Muscle of arm (tissue), 12 donors: ENCODE measurements around the gene NEDD4L. TPM values are rescaled to one million over a fixed set of nuclear protein-coding genes. Genes with fewer than 3 reads are reported as not detected.
"Not testable (repeated sequence)": the region's sequence is repeated elsewhere in the genome, so short reads cannot be mapped to it uniquely, and the experiment has no call there.

ENCODE experiments used
- DNase-seq: peaks from one replicate; pipeline ENCODE4 v3.0.0-alpha.2; 2013
- polyA plus RNA-seq, 12 donors: library from polyadenylated mRNA; unstranded; fragments of 120-200 nt; gene quantifications; one replicate each; pipeline ENCODE4 v1.2.1, GENCODE V29; 2013; ENCODE audit not compliant: insufficient read length in 12 of 12

The NEDD4L gene
- polyA plus RNA-seq, 12 donors: 32.9 to 61.7 (median 43.5) TPM; not detected in 1

- no peak for DNase-seq
Observed at GRCh38 chr18:58370038-58370580, 326.1 kb downstream of the NEDD4L start.

DNA sequence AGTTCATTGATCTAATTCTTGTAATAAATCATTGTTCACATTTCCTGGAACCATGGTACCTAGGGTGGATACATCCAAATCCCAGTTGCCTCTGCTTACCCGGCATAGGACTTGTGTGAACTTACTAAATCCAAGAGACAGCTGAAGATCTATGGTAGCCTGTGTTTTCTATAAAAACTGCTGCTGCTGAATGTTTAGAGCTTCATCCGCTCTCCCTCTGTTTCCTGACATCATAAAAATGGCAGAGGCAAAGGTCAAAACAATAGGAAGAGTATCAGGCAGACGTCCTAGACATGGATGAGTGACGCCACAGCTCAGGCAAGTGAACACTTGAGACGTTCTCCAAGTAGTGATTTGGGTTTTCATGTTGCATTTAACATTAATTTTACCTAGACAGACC is 326.6 kb downstream of the NEDD4L start:
- no peak for DNase-seq

DNA sequence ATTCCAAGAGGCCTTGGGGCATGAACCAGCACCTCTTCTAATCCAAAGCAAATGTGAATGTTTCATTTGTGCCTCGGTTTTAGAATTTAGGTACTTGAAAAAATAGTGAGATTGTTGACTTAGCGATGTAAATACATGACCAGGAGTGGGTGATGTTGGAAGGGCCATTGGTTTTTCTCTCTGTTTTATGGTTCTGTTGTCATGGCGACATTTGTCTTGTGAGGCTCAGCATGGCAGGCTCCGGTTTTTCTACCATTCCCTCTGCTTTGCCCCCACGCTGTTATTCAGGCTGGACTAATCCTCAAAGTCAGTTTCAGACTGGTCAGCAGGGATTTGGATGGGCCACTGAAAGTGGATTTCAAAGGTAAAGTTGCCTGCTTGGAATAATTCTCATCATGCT is 329.5 kb downstream of the NEDD4L start:
- DNase-seq: no peak

DNA sequence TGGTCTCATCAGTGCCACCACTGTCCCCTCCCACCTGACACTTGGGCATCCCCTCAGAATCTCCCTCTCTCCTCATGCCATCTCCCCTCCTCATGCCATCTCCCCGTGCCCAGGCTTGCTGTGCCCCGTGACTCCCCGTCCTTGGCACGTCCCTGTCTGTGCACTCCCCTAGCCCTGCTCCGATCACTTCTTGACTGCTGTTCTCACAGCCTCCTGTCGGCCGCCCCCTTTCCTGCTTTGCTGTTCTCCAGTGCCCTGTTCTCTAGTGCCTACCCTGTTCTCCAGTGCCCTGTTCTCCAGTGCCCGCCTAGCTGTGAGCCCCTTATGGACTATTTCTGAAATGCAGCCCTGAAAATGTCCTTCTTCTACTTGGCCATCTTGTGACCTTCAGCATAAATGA is 331.0 kb downstream of the NEDD4L start:
- DNase-seq: no peak

DNA sequence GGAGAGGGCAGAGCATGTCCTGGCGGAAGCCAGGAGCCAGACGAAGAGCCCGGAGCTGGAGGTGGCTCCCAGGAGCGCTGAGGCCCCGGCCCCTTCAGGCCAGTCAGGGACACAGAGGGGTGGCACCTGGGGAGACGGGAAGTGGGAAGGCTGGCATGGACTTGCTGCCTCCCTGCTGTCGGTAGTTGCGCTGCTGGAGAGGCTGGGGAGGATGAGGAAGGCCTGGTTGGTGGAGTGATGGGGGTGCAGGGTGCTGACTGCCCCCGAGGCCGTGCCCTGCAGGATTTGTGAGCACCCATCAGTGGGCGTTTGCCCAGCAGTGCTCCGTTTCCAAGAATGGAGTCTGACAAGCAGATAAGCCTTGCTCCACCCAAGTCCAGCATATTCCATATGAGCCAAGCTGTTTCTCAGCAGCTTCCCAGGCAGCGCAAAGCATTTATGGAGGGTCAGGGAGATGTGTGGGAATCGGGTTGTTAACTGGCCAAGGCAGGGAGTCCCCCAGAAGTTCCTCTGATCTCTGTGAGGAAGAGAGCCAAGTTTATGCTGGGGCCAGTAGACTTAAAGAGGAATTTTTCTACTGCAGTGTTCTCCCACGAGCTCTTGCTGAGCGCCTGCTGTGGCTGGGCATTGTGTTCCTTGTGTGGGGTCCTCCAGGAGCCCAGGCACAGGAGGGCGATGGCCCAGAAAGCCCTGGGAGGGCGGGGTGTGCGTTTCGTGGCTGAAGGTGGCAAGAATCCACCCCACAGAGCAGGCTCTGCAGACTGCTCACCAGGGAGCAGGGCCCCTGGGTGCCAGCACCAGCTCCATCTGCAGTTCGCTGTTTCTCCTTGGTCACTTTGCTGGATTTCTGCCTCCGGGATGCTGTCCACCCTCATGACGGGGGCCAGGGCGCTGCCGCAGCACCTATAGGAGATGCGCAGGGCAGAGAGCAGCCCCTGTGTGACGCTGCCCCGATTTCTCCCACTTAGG is 334.7 kb downstream of the NEDD4L start:
- peak; percentile 22 for DNase-seq

DNA sequence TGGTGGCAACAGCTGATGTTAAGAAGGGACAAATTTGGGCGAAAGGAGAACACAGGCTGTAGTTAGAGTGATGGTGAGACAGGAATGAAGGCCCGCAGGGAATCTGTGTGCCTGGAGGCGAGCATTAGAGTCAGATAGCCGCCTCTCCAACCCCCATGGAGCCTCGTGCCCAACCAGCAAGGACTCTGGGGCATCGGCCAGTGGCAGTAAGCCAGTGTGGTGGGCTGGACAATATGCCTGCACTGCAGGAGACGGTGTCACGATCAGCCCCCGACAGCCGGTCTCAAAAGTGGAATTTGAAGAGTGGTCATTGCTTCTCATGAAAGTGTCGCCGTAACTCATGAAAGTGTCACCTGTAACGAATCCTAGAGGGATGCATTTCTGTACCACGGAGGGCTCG is 335.4 kb downstream of the NEDD4L start:
- DNase-seq: no peak

- DNase-seq: not testable (repeated sequence)
Observed at GRCh38 chr18:58380113-58380512, 336.1 kb downstream of the NEDD4L start.

- DNase-seq: no peak
Observed at GRCh38 chr18:58381676-58382411, 337.8 kb downstream of the NEDD4L start.

DNA sequence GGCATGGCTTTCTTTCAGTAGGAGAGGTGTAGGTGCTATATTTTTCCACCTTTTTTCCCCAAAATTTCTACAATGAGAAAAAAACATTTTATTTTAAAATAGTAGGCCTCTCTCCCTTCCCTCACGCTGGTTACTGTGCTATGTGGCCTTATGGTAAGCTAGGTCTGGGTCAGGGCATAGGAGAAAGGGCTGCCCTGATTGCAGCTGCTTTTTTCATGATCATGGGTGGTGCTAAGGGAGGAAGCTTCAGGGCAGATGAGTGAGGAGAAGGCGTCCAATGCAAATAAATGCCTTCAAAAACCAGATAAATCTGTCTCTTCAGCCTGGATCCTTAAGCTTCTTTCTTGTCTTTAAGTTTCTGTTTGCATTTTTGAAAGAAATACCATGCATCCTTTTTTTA is 338.4 kb downstream of the NEDD4L start:
- DNase-seq: no peak

DNA sequence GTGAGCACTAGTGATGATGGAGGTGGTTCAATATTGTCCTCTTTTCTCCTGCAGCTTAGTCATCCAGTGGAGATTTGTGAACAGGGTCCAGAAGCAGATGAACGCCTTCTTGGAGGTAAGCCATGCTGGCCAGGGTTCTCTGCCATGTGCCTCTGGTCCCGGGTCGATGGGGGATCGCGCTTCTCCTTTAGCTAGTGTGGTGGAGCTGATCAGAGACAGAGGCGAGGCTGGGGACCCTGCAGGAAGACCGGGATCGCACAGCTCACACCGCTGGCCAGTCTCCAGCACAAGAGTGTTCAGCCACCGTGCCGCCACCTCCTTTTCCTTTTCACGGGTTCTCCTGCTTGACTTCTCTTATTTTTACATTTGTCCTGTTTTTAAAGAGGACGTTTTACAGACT is 341.4 kb downstream of the NEDD4L start:
- DNase-seq: no peak

DNA sequence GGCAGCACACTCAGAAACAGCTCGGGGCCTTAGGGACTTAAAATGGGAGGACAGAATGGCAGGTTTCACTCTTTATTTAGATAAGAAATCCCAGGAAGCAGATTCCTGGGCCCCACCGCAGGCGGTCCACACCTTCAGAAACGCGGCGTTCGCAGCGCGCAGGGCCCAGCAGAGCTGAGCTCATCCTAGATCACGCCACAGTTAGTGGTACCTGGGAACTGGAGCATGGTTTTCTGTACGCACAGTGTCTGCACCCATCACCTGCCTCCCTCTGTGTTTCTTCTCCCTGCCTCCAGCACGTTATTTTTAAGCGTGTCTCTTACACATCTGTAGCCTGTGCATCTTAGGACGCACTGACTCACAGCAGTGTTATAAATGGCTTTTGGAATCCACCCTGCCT is 342.8 kb downstream of the NEDD4L start:
- no peak for DNase-seq

DNA sequence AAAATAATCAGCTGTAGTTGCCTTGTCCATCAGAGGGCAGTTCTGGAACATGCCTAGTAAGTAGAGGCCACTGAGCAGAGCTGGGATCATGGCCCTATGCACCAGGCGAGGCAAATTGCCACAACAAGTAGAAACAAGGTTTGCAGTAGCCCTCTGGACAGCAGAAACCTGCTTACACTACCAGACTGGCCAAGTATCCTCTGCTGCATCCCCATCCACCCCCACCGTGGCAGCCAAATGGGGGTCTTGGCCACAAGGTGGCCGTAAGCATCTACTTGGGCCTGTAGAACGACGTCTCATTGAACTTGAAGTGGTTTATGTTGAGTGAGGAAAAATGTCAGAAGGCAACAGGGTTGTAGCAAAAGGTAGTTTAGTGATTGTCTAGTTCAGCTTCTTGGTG is 343.7 kb downstream of the NEDD4L start:
- no peak for DNase-seq

DNA sequence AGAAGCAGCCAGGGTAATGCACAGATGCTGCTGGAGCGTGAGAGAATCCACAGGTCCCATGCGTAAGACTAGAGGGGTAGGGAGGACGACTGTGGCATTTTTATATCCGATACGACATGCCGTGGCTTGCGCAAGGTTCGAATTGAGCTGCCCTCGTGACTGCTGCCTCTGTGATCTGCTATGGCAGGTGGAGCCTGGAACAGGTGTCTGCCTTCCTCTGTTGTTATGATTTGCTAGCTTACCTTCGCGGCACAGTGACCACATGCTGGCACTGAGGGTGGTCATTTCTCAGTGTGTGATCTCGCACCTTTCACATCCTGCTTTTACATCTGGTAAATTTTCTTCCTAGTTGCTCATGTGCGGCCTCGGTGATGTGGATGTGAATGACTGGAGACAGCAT is 344.7 kb downstream of the NEDD4L start:
- no peak for DNase-seq

DNA sequence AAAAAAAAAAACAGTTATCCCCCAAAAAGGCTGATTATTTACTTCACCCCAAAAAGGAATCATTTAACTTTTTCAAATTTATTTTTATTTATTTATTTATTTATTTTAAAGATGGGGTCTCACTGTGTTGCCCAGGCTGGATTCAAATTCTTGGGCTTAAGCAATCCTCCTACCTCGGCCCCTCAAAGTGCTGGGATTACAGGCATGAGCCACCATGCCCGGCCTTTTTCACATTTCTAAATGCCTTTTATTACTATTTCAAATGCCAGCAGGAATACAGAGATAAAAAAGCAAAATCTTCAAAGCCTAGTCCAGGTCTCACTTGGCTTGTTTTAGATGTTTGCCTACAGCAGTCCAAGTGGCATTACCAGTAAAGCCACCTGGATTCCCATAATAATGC is 345.7 kb downstream of the NEDD4L start:
- no peak for DNase-seq

GRCh38 chr18:58390399-58390798 is 346.4 kb downstream of the NEDD4L start:
- peak; percentile 29 for DNase-seq

- DNase-seq: peak; percentile 64
Observed at GRCh38 chr18:58391231-58391825, 347.3 kb downstream of the NEDD4L start.

GRCh38 chr18:58391932-58392323 is 347.9 kb downstream of the NEDD4L start:
- DNase-seq: no peak

DNA sequence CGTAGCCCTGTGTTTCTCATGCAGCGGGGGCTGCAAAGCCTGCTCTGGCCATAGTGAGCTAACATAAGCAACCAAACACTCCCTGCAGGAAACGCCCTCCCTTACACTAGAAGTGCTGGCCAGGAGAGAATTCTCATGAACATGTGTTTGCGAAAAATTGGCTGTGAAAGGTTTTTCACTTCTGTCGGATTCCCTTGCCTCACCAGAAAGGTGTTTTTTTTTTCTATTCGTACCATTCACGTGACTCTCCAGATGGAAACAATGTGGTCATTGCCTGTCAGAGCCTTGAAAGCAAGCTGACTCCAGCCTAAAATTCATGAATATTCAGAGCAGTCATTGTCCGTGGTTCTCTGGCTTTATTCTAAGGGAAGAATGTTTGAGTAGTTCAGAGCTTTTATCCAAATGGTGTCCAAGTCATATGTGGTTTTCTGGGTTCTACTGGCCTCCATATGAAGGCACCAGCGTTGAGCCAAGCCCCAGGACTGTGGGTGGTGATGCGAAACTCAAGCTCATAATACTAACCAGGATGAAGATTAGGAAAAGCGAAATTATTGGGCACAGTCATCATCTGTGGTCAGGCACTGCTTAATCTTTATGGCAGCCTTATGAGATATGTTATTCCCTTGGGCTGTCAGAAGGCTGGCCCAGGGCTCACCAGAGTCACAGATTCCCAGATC is 348.4 kb downstream of the NEDD4L start:
- peak; percentile 89 for DNase-seq

- DNase-seq: no peak
Observed at GRCh38 chr18:58393295-58393694, 349.3 kb downstream of the NEDD4L start.

- no peak for DNase-seq
Observed at GRCh38 chr18:58394046-58394445, 350.0 kb downstream of the NEDD4L start.

GRCh38 chr18:58394602-58395425 is 350.8 kb downstream of the NEDD4L start:
- DNase-seq: no peak
